ENCODE data around the gene OR11H6.
"Not testable (repeated sequence)": the region's sequence is repeated elsewhere in the genome, so short reads cannot be mapped to it uniquely, and the experiment has no call there.

OR11H6 gene

DNA sequence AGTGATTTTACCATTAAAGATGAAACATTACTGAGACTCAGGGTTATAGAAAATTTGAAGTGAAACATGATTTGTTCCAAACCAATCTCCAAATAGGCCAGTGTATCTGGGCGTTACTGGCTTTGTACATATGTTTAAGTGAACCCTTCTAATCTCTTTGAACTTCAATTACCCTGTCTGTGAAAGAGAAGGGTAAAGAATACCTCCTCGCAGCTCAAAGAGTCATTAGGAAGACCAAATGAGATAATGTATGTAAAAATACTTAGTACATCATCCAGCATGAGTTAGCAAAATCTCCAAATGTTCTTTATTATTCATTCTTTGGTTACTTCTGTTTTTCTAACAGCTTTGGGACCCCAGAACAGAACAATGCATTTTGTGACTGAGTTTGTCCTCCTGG is at the start of gene OR11H6:
TSS of gene OR11H6 (plus strand) at position 301 of the 400 bp plus-strand sequence. CDS start at position 301, 0 bp downstream.
- in situ Hi-C loops (cut with MboI; ENCODE audit: low sequenced_read_pairs): no loop called here

- in situ Hi-C loops (cut with MboI; ENCODE audit: low sequenced_read_pairs): not testable (repeated sequence)
These were observed 49.3 kb upstream of the OR11H6 start for GRCh38 chr14:20174205-20174604.

DNA sequence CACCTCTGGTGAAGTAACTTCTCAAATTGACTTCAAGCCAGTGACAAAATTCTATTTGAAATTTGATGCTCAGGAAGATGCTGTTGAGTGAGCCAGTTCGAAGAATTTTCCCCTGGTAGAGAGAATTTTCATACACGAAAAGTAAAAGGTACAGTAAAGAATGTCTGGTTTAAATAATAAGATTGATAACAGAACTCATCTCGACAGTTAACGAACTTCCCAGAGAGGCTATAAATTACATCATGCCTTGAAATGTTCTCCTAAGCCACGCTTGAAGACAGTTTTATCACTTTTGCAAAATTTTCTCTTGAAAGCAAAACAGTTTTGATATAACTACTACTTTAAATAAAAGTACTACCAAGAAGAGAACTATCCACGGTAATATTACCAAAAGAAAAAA is 47.2 kb upstream of the OR11H6 start:
- in situ Hi-C loops (cut with MboI; ENCODE audit: low sequenced_read_pairs): no loop called here

DNA sequence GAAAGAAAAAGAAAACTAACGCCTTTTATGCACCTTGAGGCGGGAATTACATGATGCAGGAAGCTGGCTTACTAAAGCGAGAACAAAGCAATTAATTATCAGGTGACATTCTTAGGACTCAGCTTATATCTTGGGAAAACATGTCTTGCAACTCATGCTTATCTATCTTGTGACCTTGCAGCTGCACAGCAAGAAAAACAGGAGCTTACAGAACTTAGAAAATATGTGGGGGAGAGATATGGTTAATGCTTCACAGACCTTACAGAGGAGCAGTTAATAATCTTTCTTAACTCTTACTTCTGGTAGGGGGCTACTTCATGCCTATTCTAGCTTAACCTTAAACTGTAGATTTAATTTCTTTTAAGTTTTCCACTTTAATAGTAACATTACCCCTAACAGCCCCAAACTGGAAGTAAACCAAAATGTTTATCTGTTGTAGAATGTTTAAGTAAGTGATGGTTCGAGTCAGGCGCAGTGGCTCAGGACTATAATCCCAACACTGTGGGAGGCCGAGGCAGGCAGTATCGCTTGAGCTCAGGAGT is 46.0 kb upstream of the OR11H6 start:
- in situ Hi-C loops (cut with MboI; ENCODE audit: low sequenced_read_pairs): no loop called here

- in situ Hi-C loops (cut with MboI; ENCODE audit: low sequenced_read_pairs): no loop called here
These were observed 44.3 kb upstream of the OR11H6 start for GRCh38 chr14:20179218-20179617.

DNA sequence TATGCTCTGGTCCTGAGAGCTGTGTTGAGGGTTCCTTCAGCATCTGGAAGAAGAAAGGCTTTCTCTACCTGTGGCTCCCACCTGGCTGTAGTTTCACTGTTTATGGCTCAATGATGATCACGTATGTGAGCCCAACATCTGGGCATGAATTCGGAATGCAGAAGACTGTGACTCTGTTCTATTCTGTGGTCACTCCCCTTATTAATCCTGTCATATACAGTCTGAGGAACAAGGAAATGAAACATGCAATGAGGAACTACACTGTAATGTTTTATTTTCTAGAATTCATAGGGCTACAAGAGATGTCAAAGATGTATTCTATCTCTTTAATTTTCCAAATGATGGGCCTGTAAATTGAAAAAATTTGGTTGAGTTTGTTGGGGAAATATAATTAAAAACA is 43.6 kb upstream of the OR11H6 start:
- in situ Hi-C loops (cut with MboI; ENCODE audit: low sequenced_read_pairs): no loop called here

DNA sequence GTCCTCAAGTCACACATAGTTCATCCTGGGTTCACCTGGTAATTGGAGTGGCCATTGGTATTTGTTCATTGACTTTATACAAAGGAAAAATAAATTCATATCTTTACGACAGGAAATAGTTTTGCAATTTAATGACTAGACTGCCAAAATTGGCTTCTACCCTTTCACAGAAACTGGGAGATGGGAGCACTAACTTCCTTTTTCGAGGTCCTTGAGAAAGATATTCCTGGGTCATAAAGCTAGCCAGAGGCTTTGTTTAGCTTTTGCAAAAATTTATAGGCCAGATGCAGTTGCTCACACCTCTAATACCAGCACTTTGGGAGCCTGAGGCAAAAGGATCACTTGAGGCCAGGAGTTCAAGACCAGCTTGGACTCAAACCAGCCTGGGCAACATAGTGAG is 43.0 kb upstream of the OR11H6 start:
- in situ Hi-C loops (cut with MboI; ENCODE audit: low sequenced_read_pairs): no loop called here

GRCh38 chr14:20184181-20184580 is 39.3 kb upstream of the OR11H6 start:
- in situ Hi-C loops (cut with MboI; ENCODE audit: low sequenced_read_pairs): no loop called here

DNA sequence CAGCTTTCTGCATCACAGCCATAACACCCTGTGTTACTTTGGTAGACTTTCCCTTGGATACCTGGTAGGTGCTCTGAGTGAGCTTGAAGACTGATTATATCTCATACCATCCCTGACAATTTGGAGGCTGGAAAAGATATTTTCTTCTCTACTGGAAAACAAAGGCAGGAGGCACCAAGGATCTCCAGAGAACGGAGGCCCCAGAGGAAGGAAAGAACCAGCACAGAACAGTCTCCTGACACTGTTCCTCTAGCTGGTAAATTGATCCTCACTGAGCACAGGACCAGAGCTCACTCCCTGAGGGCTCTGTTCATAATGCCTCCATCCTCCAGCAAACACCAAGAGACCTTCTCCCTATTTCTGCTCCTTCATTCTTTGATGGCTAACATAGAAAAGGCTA is 32.9 kb upstream of the OR11H6 start, which contains the start of gene OR11G2:
TSS of gene OR11G2 (plus strand) at position 301 of the 400 bp plus-strand sequence. CDS start 6,542 bp downstream, outside the sequence.
- in situ Hi-C loops (cut with MboI; ENCODE audit: low sequenced_read_pairs): no loop called here

GRCh38 chr14:20191396-20191795 is 32.1 kb upstream of the OR11H6 start:
- in situ Hi-C loops (cut with MboI; ENCODE audit: low sequenced_read_pairs): no loop called here

DNA sequence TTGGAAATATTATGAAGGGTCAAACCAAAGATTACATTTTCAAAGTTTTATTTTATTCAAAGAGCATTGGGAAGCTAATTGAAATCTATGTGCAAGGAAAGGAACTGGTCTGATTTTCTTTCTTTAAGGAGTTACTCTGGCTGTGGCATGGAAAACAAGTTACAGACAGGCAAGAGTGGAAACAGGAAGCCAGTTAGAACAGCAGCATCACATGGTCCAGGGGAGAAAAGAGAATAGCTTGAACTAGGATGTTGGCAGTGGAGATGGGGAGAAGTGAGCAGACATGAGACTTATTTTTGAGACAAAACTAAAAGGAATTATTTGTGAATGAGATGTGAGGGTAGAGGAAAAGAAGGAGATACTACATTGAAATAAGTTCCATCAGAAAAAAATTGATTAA is 29.4 kb upstream of the OR11H6 start:
- in situ Hi-C loops (cut with MboI; ENCODE audit: low sequenced_read_pairs): no loop called here

DNA sequence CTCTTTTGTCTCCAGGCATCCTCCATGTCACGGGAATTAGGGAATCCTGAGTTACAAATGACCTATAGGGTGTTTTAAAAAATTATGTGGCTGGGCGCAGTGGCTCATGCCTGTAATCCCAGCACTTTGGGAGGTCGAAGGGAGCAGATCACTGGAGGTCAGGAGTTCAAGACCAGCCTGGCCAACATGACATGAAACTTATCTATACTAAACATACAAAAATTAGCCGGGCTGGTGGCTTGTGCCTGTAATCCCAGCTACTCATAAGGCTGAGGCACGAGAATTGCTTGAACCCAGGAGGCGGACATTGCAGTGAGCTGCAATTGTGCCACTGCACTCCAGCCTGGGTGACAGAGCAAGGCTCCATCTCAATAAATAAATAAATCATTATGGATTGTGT is 28.3 kb upstream of the OR11H6 start:
- in situ Hi-C loops (cut with MboI; ENCODE audit: low sequenced_read_pairs): not testable (repeated sequence)

GRCh38 chr14:20195911-20196310 is 27.6 kb upstream of the OR11H6 start:
- in situ Hi-C loops (cut with MboI; ENCODE audit: low sequenced_read_pairs): no loop called here

GRCh38 chr14:20197459-20197858 is 26.1 kb upstream of the OR11H6 start:
- in situ Hi-C loops (cut with MboI; ENCODE audit: low sequenced_read_pairs): no loop called here

DNA sequence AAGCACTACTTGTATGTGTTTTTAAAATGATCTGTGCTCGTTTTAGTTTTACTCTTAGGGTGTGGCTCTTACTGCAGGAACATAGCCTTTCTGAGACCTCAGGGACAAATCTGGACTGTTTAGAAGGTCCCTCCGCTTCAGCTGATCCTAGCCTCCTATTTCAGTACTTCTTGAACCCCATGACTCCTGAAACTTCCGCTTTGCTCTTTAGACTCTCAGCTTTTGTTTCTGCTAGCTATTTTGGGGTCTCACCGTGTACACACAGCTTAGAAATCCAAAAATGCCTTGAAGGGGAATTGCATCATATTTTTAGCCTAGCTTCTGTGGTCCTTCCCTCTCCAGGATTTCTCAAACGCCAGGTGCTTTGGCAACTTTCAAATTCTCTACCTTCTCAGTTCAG is 24.5 kb upstream of the OR11H6 start:
- in situ Hi-C loops (cut with MboI; ENCODE audit: low sequenced_read_pairs): no loop called here

- in situ Hi-C loops (cut with MboI; ENCODE audit: low sequenced_read_pairs): no loop called here
These were observed 18.8 kb upstream of the OR11H6 start for GRCh38 chr14:20204721-20205120.

DNA sequence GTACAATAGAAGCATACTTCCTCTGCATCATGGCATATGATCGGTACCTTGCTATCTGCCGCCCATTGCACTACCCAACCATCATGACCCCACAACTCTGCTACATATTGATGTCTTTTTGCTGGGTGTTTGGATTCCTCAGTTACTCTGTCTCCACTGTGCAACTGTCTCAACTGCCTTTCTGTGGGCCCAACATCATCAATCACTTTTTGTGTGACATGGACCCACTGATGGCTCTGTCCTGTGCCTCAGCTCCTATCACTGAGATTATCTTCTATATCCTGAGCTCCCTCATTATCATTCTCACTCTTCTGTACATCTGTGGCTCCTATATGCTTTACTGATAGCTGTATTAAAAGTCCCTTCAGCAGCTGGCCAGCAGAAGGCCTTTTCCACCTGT is 13.9 kb upstream of the OR11H6 start:
- in situ Hi-C loops (cut with MboI; ENCODE audit: low sequenced_read_pairs): no loop called here

DNA sequence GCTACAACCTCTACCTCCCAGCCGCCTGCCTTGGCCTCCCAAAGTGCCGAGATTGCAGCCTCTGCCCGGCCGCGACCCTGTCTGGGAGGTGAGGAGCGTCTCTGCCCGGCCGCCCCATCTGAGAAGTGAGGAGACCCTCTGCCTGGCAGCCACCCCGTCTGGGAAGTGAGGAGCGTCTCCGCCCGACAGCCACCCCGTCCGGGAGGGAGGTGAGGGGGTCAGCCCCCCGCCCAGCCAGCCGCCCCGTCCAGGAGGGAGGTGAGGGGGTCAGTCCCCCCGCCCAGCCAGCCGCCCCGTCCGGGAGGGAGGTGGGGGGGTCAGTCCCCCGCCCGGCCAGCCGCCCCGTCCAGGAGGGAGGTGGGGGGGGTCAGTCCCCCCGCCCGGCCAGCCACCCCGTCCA is 11.1 kb upstream of the OR11H6 start:
- in situ Hi-C loops (cut with MboI; ENCODE audit: low sequenced_read_pairs): not testable (repeated sequence)

DNA sequence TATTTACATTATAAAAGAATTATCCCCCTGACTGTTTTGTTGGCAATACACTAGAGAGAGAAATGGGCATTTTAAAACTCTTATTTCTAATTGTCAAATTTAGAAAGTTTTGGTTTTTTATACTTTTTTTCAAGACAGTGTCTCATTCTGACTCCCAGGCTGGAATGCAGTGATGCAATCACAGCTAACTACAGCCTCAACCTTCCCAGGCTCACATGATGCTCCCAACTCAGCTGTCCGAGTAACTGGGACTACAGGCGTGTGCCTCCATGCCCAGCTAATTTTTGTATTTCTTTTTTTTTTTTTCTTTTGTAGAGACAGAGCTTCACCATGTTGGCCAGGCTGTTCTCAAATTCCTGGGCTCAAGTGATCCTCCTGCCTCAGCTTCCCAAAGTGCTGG is 8.3 kb upstream of the OR11H6 start:
- in situ Hi-C loops (cut with MboI; ENCODE audit: low sequenced_read_pairs): no loop called here

- in situ Hi-C loops (cut with MboI; ENCODE audit: low sequenced_read_pairs): no loop called here
These were observed 4.5 kb upstream of the OR11H6 start for GRCh38 chr14:20219033-20219432.

- in situ Hi-C loops (cut with MboI; ENCODE audit: low sequenced_read_pairs): no loop called here
These were observed 5.2 kb downstream of the OR11H6 start, which contains the start of gene OR11H7 for GRCh38 chr14:20228681-20229080. Gene OR11H7, plus strand, starts transcription at chr14:20228981.

DNA sequence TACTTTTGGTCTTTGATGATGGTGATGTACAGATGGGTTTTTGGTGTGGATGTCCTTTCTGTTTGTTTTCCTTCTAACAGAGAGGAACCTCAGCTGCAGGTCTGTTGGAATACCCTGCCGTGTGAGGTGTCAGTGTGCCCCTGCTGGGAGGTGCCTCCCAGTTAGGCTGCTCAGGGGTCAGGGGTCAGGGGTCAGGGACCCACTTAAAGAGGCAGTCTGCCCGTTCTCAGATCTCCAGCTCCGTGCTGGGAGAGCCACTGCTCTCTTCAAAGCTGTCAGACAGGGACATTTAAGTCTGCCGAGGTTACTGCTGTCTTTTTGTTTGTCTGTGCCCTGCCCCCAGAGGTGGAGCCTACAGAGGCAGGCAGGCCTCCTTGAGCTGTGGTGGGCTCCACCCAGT is 11.9 kb downstream of the OR11H6 start:
- in situ Hi-C loops (cut with MboI; ENCODE audit: low sequenced_read_pairs): not testable (repeated sequence)

- in situ Hi-C loops (cut with MboI; ENCODE audit: low sequenced_read_pairs): no loop called here
These were observed 24.2 kb downstream of the OR11H6 start for GRCh38 chr14:20247646-20248246.
